KMS-11 (cell line): ENCODE measurements around the gene PLIN1.

ENCODE experiments used
- H2AFZ ChIP-seq: fragments of 200-600 bp; sonication (generic); 2 replicates; pipeline ENCODE4 v1.6.1; 2016; ENCODE audit warnings: antibody characterized with exemption, mixed run types, low read depth
- H3K27ac ChIP-seq: fragments of 200-600 bp; sonication (generic); 2 replicates; pipeline ENCODE4 v1.6.1; 2016; ENCODE audit warnings: mild to moderate bottlenecking, mixed run types
- H3K27me3 ChIP-seq: fragments of 200-600 bp; sonication (generic); 2 replicates; pipeline ENCODE4 v1.6.1; 2017; ENCODE audit warnings: mild to moderate bottlenecking, low read depth, mixed run types, moderate library complexity; ENCODE audit not compliant: insufficient read depth
- H3K36me3 ChIP-seq: fragments of 200-600 bp; sonication (generic); 2 replicates; pipeline ENCODE4 v1.6.1; 2017; ENCODE audit warnings: mild to moderate bottlenecking, mixed run types; ENCODE audit not compliant: insufficient read depth
- H3K4me1 ChIP-seq: fragments of 200-600 bp; sonication (generic); 2 replicates; pipeline ENCODE4 v1.6.1; 2016; ENCODE audit warnings: mild to moderate bottlenecking, low read depth, mixed run types; ENCODE audit not compliant: poor library complexity, severe bottlenecking
- H3K4me2 ChIP-seq: fragments of 200-600 bp; sonication (generic); 2 replicates; pipeline ENCODE4 v1.7.0; 2016; ENCODE audit warnings: mild to moderate bottlenecking, mixed run types
- H3K4me3 ChIP-seq: fragments of 200-600 bp; sonication (generic); IDR thresholded peaks from 2 replicates; pipeline ENCODE4 v1.6.1; 2017; ENCODE audit warnings: low read depth, low read length, mixed read lengths; ENCODE audit not compliant: insufficient read depth
- H3K79me2 ChIP-seq: fragments of 200-600 bp; sonication (generic); 2 replicates; pipeline ENCODE4 v1.6.1; 2016; ENCODE audit warnings: low read depth, mixed run types; ENCODE audit not compliant: insufficient read depth
- H3K9ac ChIP-seq: fragments of 200-600 bp; sonication (generic); 2 replicates; pipeline ENCODE4 v1.6.1; 2016; ENCODE audit warnings: mild to moderate bottlenecking, mixed run types
- H4K20me1 ChIP-seq: fragments of 200-600 bp; sonication (generic); 2 replicates; pipeline ENCODE4 v1.6.1; 2016; ENCODE audit warnings: mild to moderate bottlenecking, mixed run types; ENCODE audit not compliant: insufficient read depth
- CTCF ChIP-seq: fragments of 200-600 bp; sonication (generic); conservative IDR thresholded peaks from 2 replicates; pipeline ENCODE4 v1.6.1; 2017; ENCODE audit warnings: low read depth, mild to moderate bottlenecking, antibody characterized with exemption, low read length, moderate library complexity, mixed read lengths

The PLIN1 gene

GRCh38 chr15:89647191-89647851, 31.8 kb downstream of the PLIN1 start:
- Histone ChIP-seq H4K20me1 (no peaks in the 10 kb centered on the region), H3K27me3 (no peaks in the 10 kb centered on the region), H3K4me2 (peak overlapping the region; percentile 76; the same call in 1 of the 2 replicates), H3K27ac (no peak overlapping the region), H3K79me2 (no peaks in the 10 kb centered on the region), H2AFZ (peak overlapping the region; percentile 43; the same call in 1 of the 2 replicates), H3K4me3 (no peak overlapping the region), H3K9ac (no peak overlapping the region), H3K4me1 (peaks cover 3% of the 10 kb centered on the region), H3K36me3 (no peaks in the 10 kb centered on the region)
- TF ChIP-seq CTCF = peak; percentile 86

- Histone ChIP-seq H3K4me3 (no peak overlapping the region), H3K9ac (no peak overlapping the region), H3K27ac (no peak overlapping the region), H4K20me1 (no peaks in the 10 kb centered on the region), H3K4me1 (peaks cover 3% of the 10 kb centered on the region), H3K4me2 (no peak overlapping the region), H2AFZ (peak overlapping the region; percentile 43; the same call in 1 of the 2 replicates), H3K79me2 (no peaks in the 10 kb centered on the region), H3K36me3 (no peaks in the 10 kb centered on the region), H3K27me3 (no peaks in the 10 kb centered on the region)
- no peak for TF ChIP-seq CTCF
Observed at GRCh38 chr15:89646416-89647141, 32.6 kb downstream of the PLIN1 start.

GRCh38 chr15:89645680-89646079, 33.5 kb downstream of the PLIN1 start:
- Histone ChIP-seq H2AFZ (no peak overlapping the region), H3K4me1 (peaks cover 3% of the 10 kb centered on the region), H3K4me2 (no peak overlapping the region), H3K9ac (no peak overlapping the region), H3K4me3 (no peak overlapping the region), H4K20me1 (no peaks in the 10 kb centered on the region), H3K27ac (no peak overlapping the region), H3K36me3 (no peaks in the 10 kb centered on the region), H3K27me3 (no peaks in the 10 kb centered on the region), H3K79me2 (no peaks in the 10 kb centered on the region)
- TF ChIP-seq CTCF = no peak

GRCh38 chr15:89642106-89642505, 37.1 kb downstream of the PLIN1 start:
- Histone ChIP-seq H3K36me3 (no peaks in the 10 kb centered on the region), H3K4me2 (no peak overlapping the region), H4K20me1 (no peaks in the 10 kb centered on the region), H3K9ac (no peak overlapping the region), H3K27me3 (no peaks in the 10 kb centered on the region), H3K27ac (no peak overlapping the region), H3K79me2 (no peaks in the 10 kb centered on the region), H2AFZ (no peak overlapping the region), H3K4me3 (no peak overlapping the region), H3K4me1 (peaks cover 3% of the 10 kb centered on the region)
- no peak for TF ChIP-seq CTCF
